ENCODE data around the gene CDRT4.

CDRT4 gene

GRCh38 chr17:15492791-15493692 lies 25.6 kb upstream of the CDRT4 start:
- no peak for DNase-seq

- no peak for DNase-seq
These were observed 24.8 kb upstream of the CDRT4 start for GRCh38 chr17:15492186-15492585.

- DNase-seq, result no peak
These were observed 23.3 kb upstream of the CDRT4 start for GRCh38 chr17:15490634-15491261.

- DNase-seq, result no peak
These were observed 21.1 kb upstream of the CDRT4 start for GRCh38 chr17:15488557-15488956.

- DNase-seq, result no peak
These were observed 17.6 kb upstream of the CDRT4 start for GRCh38 chr17:15485045-15485444.

- no peak for DNase-seq
These were observed 16.0 kb upstream of the CDRT4 start for GRCh38 chr17:15483431-15483830.

- no peak for DNase-seq
These were observed 15.1 kb upstream of the CDRT4 start for GRCh38 chr17:15482476-15482875.

GRCh38 chr17:15481481-15481880 lies 14.1 kb upstream of the CDRT4 start:
- no peak for DNase-seq

GRCh38 chr17:15480204-15480603 lies 12.8 kb upstream of the CDRT4 start:
- no peak for DNase-seq

- DNase-seq, result no peak
These were observed 12.3 kb upstream of the CDRT4 start for GRCh38 chr17:15479703-15480102.

- no peak for DNase-seq
These were observed 11.4 kb upstream of the CDRT4 start for GRCh38 chr17:15478845-15479244.

- no peak for DNase-seq
These were observed 8.4 kb upstream of the CDRT4 start for GRCh38 chr17:15475631-15476354.

GRCh38 chr17:15472891-15473290 lies 5.5 kb upstream of the CDRT4 start:
- no peak for DNase-seq

- DNase-seq, result no peak
These were observed 3.1 kb upstream of the CDRT4 start for GRCh38 chr17:15470536-15470935.

- DNase-seq, result no peak
These were observed 1.8 kb upstream of the CDRT4 start for GRCh38 chr17:15469260-15469659.

GRCh38 chr17:15468126-15468525 lies 705 bp upstream of the CDRT4 start:
- DNase-seq, result no peak

GRCh38 chr17:15466131-15466530 lies 1.3 kb downstream of the CDRT4 start:
- no peak for DNase-seq

- no peak for DNase-seq
These were observed 2.2 kb downstream of the CDRT4 start for GRCh38 chr17:15465045-15465701.

GRCh38 chr17:15464231-15464985 lies 3.0 kb downstream of the CDRT4 start:
- no peak for DNase-seq

- no peak for DNase-seq
These were observed 4.2 kb downstream of the CDRT4 start for GRCh38 chr17:15462976-15463772.

- DNase-seq, result no peak
These were observed 9.7 kb downstream of the CDRT4 start for GRCh38 chr17:15457723-15458094.

All from activated gamma-delta T cell (primary cell).